ENCODE results near the gene BICC1. TPM values are rescaled to one million over a fixed set of nuclear protein-coding genes. Genes with fewer than 3 reads are reported as not detected.
"Not testable (repeated sequence)": the region's sequence is repeated elsewhere in the genome, so short reads cannot be mapped to it uniquely, and the experiment has no call there.

BICC1 gene
- total RNA-seq, 1 experiment from 2014 or later, result 46.9 TPM

- no peaks in the 10 kb centered on the region for H3K27me3 ChIP-seq (replicated peaks)
- no peak overlapping the region for H3K4me3 ChIP-seq
- H3K9me3 ChIP-seq (replicated peaks), result no peaks in the 10 kb centered on the region
- no peak for DNase-seq (ENCODE audit: low read depth in 1 of 2, low spot score in 2 of 2)
- H3K27ac ChIP-seq, result no peak overlapping the region
- H3K36me3 ChIP-seq, result no peaks in the 10 kb centered on the region
- no peaks in the 10 kb centered on the region for H3K4me1 ChIP-seq (replicated peaks)
Observed at GRCh38 chr10:58844680-58845079, 332.0 kb downstream of the BICC1 start.

GRCh38 chr10:58846856-58847255, 334.2 kb downstream of the BICC1 start:
- no peak for DNase-seq (ENCODE audit: low read depth in 1 of 2, low spot score in 2 of 2)
- H3K36me3 ChIP-seq, result no peaks in the 10 kb centered on the region
- H3K27ac ChIP-seq, result no peak overlapping the region
- no peaks in the 10 kb centered on the region for H3K9me3 ChIP-seq (replicated peaks)
- peaks cover 9% of the 10 kb centered on the region for H3K4me1 ChIP-seq (replicated peaks)
- H3K27me3 ChIP-seq (replicated peaks), result no peaks in the 10 kb centered on the region
- no peak overlapping the region for H3K4me3 ChIP-seq

- H3K36me3 ChIP-seq, result no peaks in the 10 kb centered on the region
- no peaks in the 10 kb centered on the region for H3K27me3 ChIP-seq (replicated peaks)
- no peak overlapping the region for H3K4me3 ChIP-seq
- H3K27ac ChIP-seq, result peak overlapping the region; percentile 6; the same call in 1 of the 2 replicates
- DNase-seq (ENCODE audit: low read depth in 1 of 2, low spot score in 2 of 2), result peak in 1 of 2 experiments; percentile 31
- peaks cover 28% of the 10 kb centered on the region for H3K4me1 ChIP-seq (replicated peaks)
- H3K9me3 ChIP-seq (replicated peaks), result no peaks in the 10 kb centered on the region
Observed at GRCh38 chr10:58851606-58852005, 338.9 kb downstream of the BICC1 start.

- H3K4me3 ChIP-seq, result no peak overlapping the region
Observed at GRCh38 chr10:58853668-58854067, 341.0 kb downstream of the BICC1 start.

GRCh38 chr10:58854811-58855210, 342.1 kb downstream of the BICC1 start:
- DNase-seq (ENCODE audit: low read depth in 1 of 2, low spot score in 2 of 2), result no peak
- Histone ChIP-seq H3K27me3 (replicated peaks) (no peaks in the 10 kb centered on the region), H3K27ac (peak overlapping the region; percentile 97; the same call in 1 of the 2 replicates), H3K9me3 (replicated peaks) (no peaks in the 10 kb centered on the region), H3K4me3 (no peak overlapping the region), H3K36me3 (no peaks in the 10 kb centered on the region), H3K4me1 (replicated peaks) (peaks cover 38% of the 10 kb centered on the region)

More at GRCh38 chr10:58853668-58854067, 341.0 kb downstream of the BICC1 start:
- Histone ChIP-seq H3K27me3 (replicated peaks) (no peaks in the 10 kb centered on the region), H3K4me1 (replicated peaks) (peaks cover 38% of the 10 kb centered on the region), H3K36me3 (no peaks in the 10 kb centered on the region), H3K9me3 (replicated peaks) (no peaks in the 10 kb centered on the region), H3K27ac (no peak overlapping the region)
- no peak for DNase-seq (ENCODE audit: low read depth in 1 of 2, low spot score in 2 of 2)

- Histone ChIP-seq H3K9me3 (replicated peaks) (no peaks in the 10 kb centered on the region), H3K4me3 (no peak overlapping the region), H3K36me3 (no peaks in the 10 kb centered on the region), H3K4me1 (replicated peaks) (peaks cover 31% of the 10 kb centered on the region), H3K27me3 (replicated peaks) (no peaks in the 10 kb centered on the region), H3K27ac (peak overlapping the region; percentile 97)
- DNase-seq (ENCODE audit: low read depth in 1 of 2, low spot score in 2 of 2), result peak; percentile 93 to 94
Observed at GRCh38 chr10:58856508-58857240, 344.0 kb downstream of the BICC1 start.

GRCh38 chr10:58857251-58857805, 344.7 kb downstream of the BICC1 start:
- Histone ChIP-seq H3K4me3 (no peak overlapping the region), H3K9me3 (replicated peaks) (no peaks in the 10 kb centered on the region), H3K27ac (peak overlapping the region; percentile 97), H3K27me3 (replicated peaks) (no peaks in the 10 kb centered on the region), H3K36me3 (no peaks in the 10 kb centered on the region), H3K4me1 (replicated peaks) (peaks cover 26% of the 10 kb centered on the region)
- no peak for DNase-seq (ENCODE audit: low read depth in 1 of 2, low spot score in 2 of 2)

- DNase-seq (ENCODE audit: low read depth in 1 of 2, low spot score in 2 of 2); H3K9me3 ChIP-seq (replicated peaks); H3K4me3 ChIP-seq; H3K27me3 ChIP-seq (replicated peaks); H3K36me3 ChIP-seq: not testable (repeated sequence)
- H3K4me1 ChIP-seq (replicated peaks), result peaks cover 26% of the 10 kb centered on the region
- peak overlapping the region; percentile 97 for H3K27ac ChIP-seq
Observed at GRCh38 chr10:58858123-58858522, 345.5 kb downstream of the BICC1 start.

- Histone ChIP-seq H3K27ac (no peak overlapping the region), H3K4me3 (no peak overlapping the region), H3K9me3 (replicated peaks) (no peaks in the 10 kb centered on the region), H3K36me3 (no peaks in the 10 kb centered on the region), H3K27me3 (replicated peaks) (no peaks in the 10 kb centered on the region), H3K4me1 (replicated peaks) (peaks cover 26% of the 10 kb centered on the region)
- DNase-seq (ENCODE audit: low read depth in 1 of 2, low spot score in 2 of 2), result no peak
Observed at GRCh38 chr10:58859526-58859925, 346.9 kb downstream of the BICC1 start.

GRCh38 chr10:58867683-58868082, 355.0 kb downstream of the BICC1 start:
- Histone ChIP-seq H3K27ac (no peak overlapping the region), H3K4me3 (no peak overlapping the region), H3K4me1 (replicated peaks) (no peaks in the 10 kb centered on the region), H3K27me3 (replicated peaks) (no peaks in the 10 kb centered on the region), H3K9me3 (replicated peaks) (no peaks in the 10 kb centered on the region), H3K36me3 (no peaks in the 10 kb centered on the region)
- DNase-seq (ENCODE audit: low read depth in 1 of 2, low spot score in 2 of 2), result no peak

- Histone ChIP-seq H3K9me3 (replicated peaks) (no peaks in the 10 kb centered on the region), H3K27ac (no peak overlapping the region), H3K36me3 (no peaks in the 10 kb centered on the region), H3K4me3 (no peak overlapping the region), H3K27me3 (replicated peaks) (no peaks in the 10 kb centered on the region), H3K4me1 (replicated peaks) (no peaks in the 10 kb centered on the region)
- no peak for DNase-seq (ENCODE audit: low read depth in 1 of 2, low spot score in 2 of 2)
Observed at GRCh38 chr10:58868736-58869435, 356.2 kb downstream of the BICC1 start.

GRCh38 chr10:58870070-58870469, 357.4 kb downstream of the BICC1 start:
- Histone ChIP-seq H3K27ac (no peak overlapping the region), H3K27me3 (replicated peaks) (no peaks in the 10 kb centered on the region), H3K36me3 (no peaks in the 10 kb centered on the region), H3K4me3 (no peak overlapping the region), H3K4me1 (replicated peaks) (no peaks in the 10 kb centered on the region), H3K9me3 (replicated peaks) (no peaks in the 10 kb centered on the region)
- DNase-seq (ENCODE audit: low read depth in 1 of 2, low spot score in 2 of 2), result no peak

- H3K27me3 ChIP-seq (replicated peaks), result no peaks in the 10 kb centered on the region
- no peaks in the 10 kb centered on the region for H3K36me3 ChIP-seq
- DNase-seq (ENCODE audit: low read depth in 1 of 2, low spot score in 2 of 2), result no peak
- H3K4me3 ChIP-seq, result no peak overlapping the region
- no peak overlapping the region for H3K27ac ChIP-seq
- H3K4me1 ChIP-seq (replicated peaks), result no peaks in the 10 kb centered on the region
- H3K9me3 ChIP-seq (replicated peaks), result no peaks in the 10 kb centered on the region
Observed at GRCh38 chr10:58873161-58873560, 360.5 kb downstream of the BICC1 start.

Measured in SJSA1 (cell line).